ENCODE data around the gene NOL7. TPM values are rescaled to one million over a fixed set of nuclear protein-coding genes. Genes with fewer than 3 reads are reported as not detected.

The NOL7 gene
- total RNA-seq, 1 donor from 2014 or later, result 49.1 TPM

DNA sequence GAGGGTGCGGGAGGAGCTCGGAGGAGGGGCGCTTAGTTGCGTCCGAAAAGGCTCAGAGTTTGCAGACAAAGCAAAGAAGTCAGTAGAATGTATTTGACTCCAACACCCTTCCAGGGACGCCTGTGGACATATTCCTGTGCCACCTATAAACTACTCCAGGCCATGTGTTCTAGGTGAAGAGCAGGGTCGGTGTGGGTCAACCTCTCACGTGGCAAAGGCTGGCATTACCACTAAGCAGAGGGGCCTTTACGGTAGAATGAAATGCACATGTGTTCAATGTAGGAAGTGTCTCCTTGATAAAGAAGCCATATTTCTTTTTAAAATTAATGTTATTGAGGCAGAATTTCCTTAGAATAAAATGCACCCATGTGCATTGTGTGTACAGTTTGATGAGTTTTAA is 25.3 kb upstream of the NOL7 start:
- TF ChIP-seq, protein P1, sequence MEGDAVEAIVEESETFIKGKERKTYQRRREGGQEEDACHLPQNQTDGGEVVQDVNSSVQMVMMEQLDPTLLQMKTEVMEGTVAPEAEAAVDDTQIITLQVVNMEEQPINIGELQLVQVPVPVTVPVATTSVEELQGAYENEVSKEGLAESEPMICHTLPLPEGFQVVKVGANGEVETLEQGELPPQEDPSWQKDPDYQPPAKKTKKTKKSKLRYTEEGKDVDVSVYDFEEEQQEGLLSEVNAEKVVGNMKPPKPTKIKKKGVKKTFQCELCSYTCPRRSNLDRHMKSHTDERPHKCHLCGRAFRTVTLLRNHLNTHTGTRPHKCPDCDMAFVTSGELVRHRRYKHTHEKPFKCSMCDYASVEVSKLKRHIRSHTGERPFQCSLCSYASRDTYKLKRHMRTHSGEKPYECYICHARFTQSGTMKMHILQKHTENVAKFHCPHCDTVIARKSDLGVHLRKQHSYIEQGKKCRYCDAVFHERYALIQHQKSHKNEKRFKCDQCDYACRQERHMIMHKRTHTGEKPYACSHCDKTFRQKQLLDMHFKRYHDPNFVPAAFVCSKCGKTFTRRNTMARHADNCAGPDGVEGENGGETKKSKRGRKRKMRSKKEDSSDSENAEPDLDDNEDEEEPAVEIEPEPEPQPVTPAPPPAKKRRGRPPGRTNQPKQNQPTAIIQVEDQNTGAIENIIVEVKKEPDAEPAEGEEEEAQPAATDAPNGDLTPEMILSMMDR (IDR thresholded peaks at IDR 0.05), result no peak
- peaks cover 14% of the 10 kb centered on the region for H3K36me3 Mint-ChIP-seq (ENCODE audit: low read depth)
- H3K27me3 Mint-ChIP-seq (ENCODE audit: low read depth), result no peaks in the 10 kb centered on the region
- H3K27ac Mint-ChIP-seq (ENCODE audit: unreplicated experiment), result no peak overlapping the region
- no peaks in the 10 kb centered on the region for H3K4me1 Mint-ChIP-seq (ENCODE audit: low read depth)
- no peak for DNase-seq (ENCODE audit: low spot score)
- H3K4me3 Mint-ChIP-seq (ENCODE audit: unreplicated experiment), result no peak overlapping the region
- no peaks in the 10 kb centered on the region for H3K9me3 Mint-ChIP-seq (ENCODE audit: low read depth)

DNA sequence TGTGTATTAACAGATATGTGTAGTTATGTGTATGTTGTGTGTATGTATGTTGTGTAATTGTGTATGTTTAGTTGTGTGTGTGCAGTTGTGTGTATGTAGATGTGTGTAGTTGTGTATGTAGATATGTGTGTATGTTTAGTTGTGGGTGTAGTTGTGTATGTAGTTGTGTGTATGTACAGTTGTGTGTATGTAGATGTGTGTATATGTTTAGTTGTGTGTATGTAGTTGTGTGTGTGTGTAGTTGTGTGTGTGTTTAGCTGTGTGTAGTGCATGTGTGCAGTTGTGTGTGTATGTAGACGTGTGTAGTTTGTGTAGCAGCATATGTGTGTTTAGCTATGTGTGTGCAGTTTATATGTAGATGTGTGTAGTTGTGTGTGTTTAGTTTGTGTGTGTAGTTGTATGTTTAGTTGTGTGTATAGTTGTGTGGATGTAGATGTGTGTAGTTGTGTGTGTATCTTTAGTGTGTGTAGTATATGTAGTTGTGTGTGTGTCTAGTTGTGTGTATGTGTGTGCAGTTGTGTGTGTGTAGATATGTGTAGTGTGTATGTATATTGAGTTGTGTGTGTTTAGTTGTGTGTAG is 24.5 kb upstream of the NOL7 start:
- no peak for DNase-seq (ENCODE audit: low spot score)
- Mint-ChIP-seq H3K36me3 (ENCODE audit: low read depth) (peaks cover 13% of the 10 kb centered on the region), H3K9me3 (ENCODE audit: low read depth) (no peaks in the 10 kb centered on the region), H3K27ac (ENCODE audit: unreplicated experiment) (no peak overlapping the region), H3K4me3 (ENCODE audit: unreplicated experiment) (no peak overlapping the region), H3K27me3 (ENCODE audit: low read depth) (no peaks in the 10 kb centered on the region), H3K4me1 (ENCODE audit: low read depth) (no peaks in the 10 kb centered on the region)
- TF ChIP-seq, protein P1 (IDR thresholded peaks at IDR 0.05), result no peak

DNA sequence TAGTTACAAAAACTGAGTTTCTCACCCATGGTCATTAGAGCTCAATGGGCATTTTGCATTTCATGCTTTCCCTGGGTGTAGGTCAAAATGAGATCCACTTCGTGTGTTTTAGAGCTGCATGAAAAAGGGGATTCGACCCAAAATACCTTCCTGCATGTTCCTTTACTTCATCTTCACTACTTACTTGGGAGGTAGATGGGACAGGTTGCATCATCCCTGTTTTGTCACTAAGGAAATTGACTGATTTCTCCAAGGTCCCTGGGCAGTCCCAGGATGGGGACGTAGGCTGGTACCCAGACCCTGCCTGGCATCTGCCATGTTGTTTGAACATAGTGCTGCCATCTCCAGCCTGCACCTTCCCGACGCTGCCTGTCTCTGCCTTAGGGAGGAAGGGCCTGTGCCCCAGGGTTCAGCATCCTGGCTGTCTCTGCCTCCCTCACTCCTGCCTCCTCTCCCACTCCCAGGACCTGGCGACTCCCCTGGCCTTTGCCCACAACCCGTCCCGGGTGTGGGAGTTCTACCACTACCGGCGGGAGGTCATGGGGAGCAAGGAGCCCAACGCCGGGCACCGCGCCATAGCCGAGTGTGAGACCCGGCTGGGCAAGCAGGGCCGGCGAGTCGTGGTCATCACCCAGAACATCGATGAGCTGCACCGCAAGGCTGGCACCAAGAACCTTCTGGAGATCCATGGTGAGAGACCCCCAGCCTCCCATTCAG is 23.8 kb upstream of the NOL7 start:
- no peak for DNase-seq (ENCODE audit: low spot score)
- Mint-ChIP-seq H3K27ac (ENCODE audit: unreplicated experiment) (no peak overlapping the region), H3K4me3 (ENCODE audit: unreplicated experiment) (no peak overlapping the region), H3K9me3 (ENCODE audit: low read depth) (no peaks in the 10 kb centered on the region), H3K4me1 (ENCODE audit: low read depth) (no peaks in the 10 kb centered on the region), H3K36me3 (ENCODE audit: low read depth) (peaks cover 15% of the 10 kb centered on the region), H3K27me3 (ENCODE audit: low read depth) (no peaks in the 10 kb centered on the region)
- TF ChIP-seq, protein P1 (IDR thresholded peaks at IDR 0.05), result no peak

DNA sequence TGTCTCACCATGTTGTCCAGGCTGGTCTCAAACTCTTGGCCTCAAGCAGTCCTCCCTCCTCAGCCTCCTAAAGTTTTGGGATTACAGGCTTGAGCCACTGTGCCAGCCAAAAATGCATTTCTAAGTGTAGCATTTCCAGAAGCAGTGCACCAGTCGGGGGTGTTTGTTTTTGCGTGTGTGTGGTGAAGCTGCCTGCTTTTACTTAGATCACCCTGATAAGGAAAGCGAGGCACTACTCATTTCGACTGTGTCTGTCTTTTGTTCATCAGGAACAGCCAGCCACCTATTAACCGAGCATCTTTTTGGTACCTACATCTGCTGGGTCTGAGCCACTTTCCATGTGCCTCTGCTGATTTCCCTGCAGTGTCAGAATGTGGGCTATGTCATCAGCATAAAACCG is 22.0 kb upstream of the NOL7 start:
- Mint-ChIP-seq H3K9me3 (ENCODE audit: low read depth) (no peaks in the 10 kb centered on the region), H3K27ac (ENCODE audit: unreplicated experiment) (no peak overlapping the region), H3K36me3 (ENCODE audit: low read depth) (peaks cover 19% of the 10 kb centered on the region), H3K4me1 (ENCODE audit: low read depth) (no peaks in the 10 kb centered on the region), H3K4me3 (ENCODE audit: unreplicated experiment) (no peak overlapping the region), H3K27me3 (ENCODE audit: low read depth) (no peaks in the 10 kb centered on the region)
- no peak for DNase-seq (ENCODE audit: low spot score)
- TF ChIP-seq, protein P1 (IDR thresholded peaks at IDR 0.05), result no peak

DNA sequence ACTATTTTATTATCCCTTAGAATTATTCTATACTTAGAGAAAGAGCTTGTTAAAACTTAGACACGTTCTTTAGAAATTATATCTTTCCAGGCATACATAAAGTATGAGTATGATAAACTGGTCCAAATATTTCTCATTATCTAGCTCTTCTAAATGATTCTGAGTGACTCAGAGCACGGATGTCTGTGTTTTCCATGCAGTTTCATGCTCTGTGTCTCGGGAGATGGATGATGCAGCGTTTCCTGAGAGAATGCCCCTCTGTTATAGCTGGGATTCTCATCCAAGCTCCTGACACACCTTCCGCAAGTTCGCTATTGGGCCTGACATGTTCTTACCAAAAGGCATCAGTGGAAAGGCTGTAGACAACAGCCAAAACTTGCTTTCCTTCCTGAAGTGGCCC is 21.4 kb upstream of the NOL7 start:
- no peaks in the 10 kb centered on the region for H3K27me3 Mint-ChIP-seq (ENCODE audit: low read depth)
- no peak overlapping the region for H3K27ac Mint-ChIP-seq (ENCODE audit: unreplicated experiment)

More for the DNA sequence above, 21.4 kb upstream of the NOL7 start:
- peaks cover 19% of the 10 kb centered on the region for H3K36me3 Mint-ChIP-seq (ENCODE audit: low read depth)
- TF ChIP-seq, protein P1 (IDR thresholded peaks at IDR 0.05), result no peak
- DNase-seq (ENCODE audit: low spot score), result no peak
- no peaks in the 10 kb centered on the region for H3K9me3 Mint-ChIP-seq (ENCODE audit: low read depth)
- no peaks in the 10 kb centered on the region for H3K4me1 Mint-ChIP-seq (ENCODE audit: low read depth)
- no peak overlapping the region for H3K4me3 Mint-ChIP-seq (ENCODE audit: unreplicated experiment)

Data from chondrocyte (in vitro differentiated cells).